Brain microvascular endothelial cell (primary cell): ENCODE data around the gene TLK1.

ENCODE experiments used
- DNase-seq: peaks from one replicate; pipeline ENCODE4 v3.0.0-alpha.2; 2020
- H3K27ac ChIP-seq: fragments of 250-450 bp; sonication (Bioruptor Pico); 2 replicates; pipeline ENCODE4 v1.5.1; 2020; ENCODE audit warnings: mild to moderate bottlenecking, moderate library complexity
- H3K27me3 ChIP-seq: fragments of 250-450 bp; sonication (Bioruptor Pico); replicated peaks from 2 replicates; pipeline ENCODE4 v1.5.1; 2020; ENCODE audit warnings: mild to moderate bottlenecking
- H3K36me3 ChIP-seq: fragments of 250-450 bp; sonication (Bioruptor Pico); replicated peaks from 2 replicates; pipeline ENCODE4 v1.5.1; 2020; ENCODE audit warnings: mild to moderate bottlenecking
- H3K4me3 ChIP-seq: 2 replicates; pipeline ENCODE4 v1.5.1; 2011; ENCODE audit warnings: low read depth, mild to moderate bottlenecking, control low read depth, low read length, moderate library complexity
- in situ Hi-C: cut with HindIII; loops from 2 replicates; pipeline ENCODE4 v1.10.0; 2017; ENCODE audit warnings: low sequenced_read_pairs, low pct_ligation_motif_present
- TF ChIP-seq, protein P1 (sequence below): IDR thresholded peaks from 2 replicates; pipeline ENCODE4 v1.5.1; 2011; ENCODE audit warnings: low read depth, mild to moderate bottlenecking, moderate library complexity, low read length, control low read depth, inconsistent platforms; ENCODE audit errors: missing control alignments

The TLK1 gene

DNA sequence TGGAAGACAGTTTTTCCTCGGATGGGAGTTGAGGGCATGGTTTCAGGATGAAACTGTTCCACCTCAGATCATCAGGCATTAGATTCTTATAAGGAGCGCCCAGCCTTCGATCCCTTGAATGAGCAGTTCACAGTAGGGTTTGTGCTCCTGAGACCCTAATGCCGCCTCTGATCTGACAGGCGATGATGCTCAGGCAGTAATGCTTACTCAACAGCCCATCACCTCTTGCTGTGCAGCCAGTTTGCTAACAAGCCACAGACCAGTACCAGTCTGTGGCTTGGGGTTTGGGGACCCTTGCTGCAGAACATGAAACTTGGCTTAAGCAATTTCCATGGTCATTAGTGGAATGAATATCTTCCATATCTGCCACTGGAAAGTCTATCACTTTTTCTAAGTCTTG, 175.3 kb downstream of the TLK1 start:
- H3K4me3 ChIP-seq: no peak overlapping the region
- no peaks in the 10 kb centered on the region for H3K27me3 ChIP-seq
- no peak for DNase-seq
- H3K36me3 ChIP-seq: peaks cover 2% of the 10 kb centered on the region
- TF ChIP-seq, protein P1, sequence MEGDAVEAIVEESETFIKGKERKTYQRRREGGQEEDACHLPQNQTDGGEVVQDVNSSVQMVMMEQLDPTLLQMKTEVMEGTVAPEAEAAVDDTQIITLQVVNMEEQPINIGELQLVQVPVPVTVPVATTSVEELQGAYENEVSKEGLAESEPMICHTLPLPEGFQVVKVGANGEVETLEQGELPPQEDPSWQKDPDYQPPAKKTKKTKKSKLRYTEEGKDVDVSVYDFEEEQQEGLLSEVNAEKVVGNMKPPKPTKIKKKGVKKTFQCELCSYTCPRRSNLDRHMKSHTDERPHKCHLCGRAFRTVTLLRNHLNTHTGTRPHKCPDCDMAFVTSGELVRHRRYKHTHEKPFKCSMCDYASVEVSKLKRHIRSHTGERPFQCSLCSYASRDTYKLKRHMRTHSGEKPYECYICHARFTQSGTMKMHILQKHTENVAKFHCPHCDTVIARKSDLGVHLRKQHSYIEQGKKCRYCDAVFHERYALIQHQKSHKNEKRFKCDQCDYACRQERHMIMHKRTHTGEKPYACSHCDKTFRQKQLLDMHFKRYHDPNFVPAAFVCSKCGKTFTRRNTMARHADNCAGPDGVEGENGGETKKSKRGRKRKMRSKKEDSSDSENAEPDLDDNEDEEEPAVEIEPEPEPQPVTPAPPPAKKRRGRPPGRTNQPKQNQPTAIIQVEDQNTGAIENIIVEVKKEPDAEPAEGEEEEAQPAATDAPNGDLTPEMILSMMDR: no peak
- in situ Hi-C loops: no loop called here
- no peak overlapping the region for H3K27ac ChIP-seq

DNA sequence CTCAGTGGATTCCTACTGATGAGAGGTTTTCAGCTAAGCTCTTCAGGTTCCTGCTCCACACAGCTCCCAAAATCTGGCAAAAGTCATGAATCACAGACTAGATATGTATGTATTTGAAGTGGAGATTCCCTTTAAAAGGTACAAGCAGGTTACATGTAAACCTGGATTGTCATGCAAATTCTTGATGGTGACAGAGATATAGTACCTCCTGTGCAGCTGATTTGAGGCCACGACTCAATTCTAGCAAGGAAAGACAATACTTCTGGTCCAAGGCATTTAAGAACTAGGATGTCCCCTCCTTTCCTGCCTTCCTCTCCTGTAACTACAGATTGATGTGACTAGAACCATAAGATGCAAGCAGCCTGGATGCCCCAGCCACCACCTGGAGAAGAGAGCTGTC, 176.6 kb downstream of the TLK1 start:
- Histone ChIP-seq H3K4me3 (no peak overlapping the region), H3K27me3 (no peaks in the 10 kb centered on the region), H3K27ac (no peak overlapping the region), H3K36me3 (peaks cover 2% of the 10 kb centered on the region)
- in situ Hi-C loops: no loop called here
- DNase-seq: no peak
- TF ChIP-seq, protein P1: no peak

DNA sequence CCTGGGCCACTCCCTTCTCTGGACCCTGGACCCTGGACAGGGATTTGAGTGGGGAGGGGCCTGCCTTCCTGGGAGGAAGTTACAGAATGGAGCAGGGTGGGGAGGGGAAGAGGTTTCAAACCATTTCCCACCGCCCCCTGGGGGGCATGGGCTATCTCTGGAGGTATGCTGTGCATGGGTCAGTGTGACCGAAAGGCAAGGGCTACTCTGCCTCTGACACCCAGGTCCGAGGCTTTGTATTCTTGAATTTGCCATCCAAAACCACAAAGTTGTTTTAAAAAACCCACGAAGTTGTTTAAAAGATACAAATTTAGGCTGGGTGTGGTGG, 184.8 kb downstream of the TLK1 start:
- TF ChIP-seq, protein P1: no peak
- H3K4me3 ChIP-seq: no peak overlapping the region
- H3K36me3 ChIP-seq: no peaks in the 10 kb centered on the region
- no peak for DNase-seq
- no peak overlapping the region for H3K27ac ChIP-seq
- in situ Hi-C loops: no loop called here
- no peaks in the 10 kb centered on the region for H3K27me3 ChIP-seq

DNA sequence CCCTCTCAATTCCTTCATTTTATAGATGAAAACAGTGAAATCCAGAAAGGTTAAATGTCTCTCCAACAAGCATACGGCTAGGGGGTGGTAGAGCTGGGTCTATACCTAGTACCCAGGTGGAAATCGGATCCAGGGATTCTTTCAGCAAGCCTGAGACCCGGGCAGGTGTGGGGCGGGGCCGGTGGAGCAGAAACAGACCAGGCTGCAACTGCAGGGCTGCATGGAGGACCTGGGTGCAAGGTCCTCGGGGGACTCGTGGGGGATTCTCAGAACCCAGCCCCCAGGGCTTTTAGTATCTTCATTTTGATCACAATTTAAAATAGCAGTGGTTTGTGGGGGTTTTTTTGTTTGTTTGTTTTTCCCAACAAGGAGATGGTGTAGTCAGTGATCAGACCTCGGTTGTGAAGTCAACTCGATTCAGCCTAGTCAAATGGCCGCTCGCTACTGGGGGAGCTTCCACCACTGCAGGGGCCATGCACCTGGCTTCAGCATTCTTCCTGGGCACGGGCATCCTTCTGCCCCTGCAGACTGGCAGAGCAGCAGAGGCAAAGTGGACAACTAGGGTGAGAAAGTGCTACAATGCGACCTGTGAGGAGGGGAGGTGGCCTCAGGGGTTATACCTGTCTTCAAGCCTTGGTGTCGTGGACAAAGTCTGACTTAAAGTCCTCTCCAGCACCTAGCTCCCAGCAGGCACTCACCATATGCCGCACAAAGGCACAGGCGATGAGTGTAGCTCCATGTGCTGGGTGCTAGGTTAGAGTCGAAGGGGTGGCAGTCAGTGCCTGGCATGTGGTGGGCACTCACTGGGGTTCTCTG, 185.4 kb downstream of the TLK1 start:
- no peak for DNase-seq
- TF ChIP-seq, protein P1: no peak
- Histone ChIP-seq H3K36me3 (no peaks in the 10 kb centered on the region), H3K27ac (no peak overlapping the region), H3K4me3 (no peak overlapping the region), H3K27me3 (no peaks in the 10 kb centered on the region)
- in situ Hi-C loops: no loop called here

DNA sequence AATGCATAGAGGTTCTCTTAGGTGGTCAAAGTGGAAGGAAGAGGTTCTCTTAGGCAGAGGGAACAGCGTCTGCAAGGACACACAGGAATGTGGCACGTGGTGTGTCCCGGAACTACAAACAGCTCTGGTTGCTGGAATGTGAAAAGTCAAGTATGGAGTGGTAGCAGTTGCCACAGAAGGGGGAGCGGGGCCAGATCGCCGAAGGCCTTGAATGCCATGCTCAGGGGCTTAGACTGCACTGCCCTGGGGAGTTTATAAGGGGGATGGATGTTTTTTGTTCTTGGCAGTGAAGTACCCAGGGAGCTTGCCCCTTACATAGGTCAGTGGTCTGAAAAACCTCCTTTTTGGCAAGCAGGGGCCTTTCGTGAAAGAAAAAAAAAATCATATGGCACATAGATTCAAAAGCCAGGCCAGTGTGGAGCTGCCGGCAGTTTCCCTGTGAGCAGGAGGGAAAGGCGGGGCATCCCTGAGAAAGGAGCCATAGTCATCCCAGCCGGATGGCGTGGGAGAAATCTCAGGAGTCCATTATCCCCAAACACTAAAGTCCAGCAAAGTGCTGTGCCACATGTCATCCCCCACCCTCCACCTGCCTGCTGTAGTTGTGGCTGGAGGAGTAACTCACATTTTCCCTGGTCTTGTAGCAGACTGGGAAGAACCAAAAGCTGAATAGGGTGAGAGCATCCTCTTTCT, 186.2 kb downstream of the TLK1 start:
- Histone ChIP-seq H3K36me3 (no peaks in the 10 kb centered on the region), H3K4me3 (peak overlapping the region; percentile 69), H3K27ac (no peak overlapping the region), H3K27me3 (no peaks in the 10 kb centered on the region)
- in situ Hi-C loops: loop anchor here (25.0 kb wide), 1 partner anchor 188 kb away; the partner anchor contains the start of gene TLK1
- TF ChIP-seq, protein P1: no peak
- DNase-seq: peak; percentile 27
